Measurements from ENCODE around the gene GINS3.

GRCh38 chr16:58444265-58444664 is 52.0 kb downstream of the GINS3 start:
- no peak for TF ChIP-seq CTCF (conservative IDR thresholded peaks at IDR 0.05; ENCODE audit: low read depth, low read length)
- TF ChIP-seq EZH2 (IDR thresholded peaks at IDR 0.05; ENCODE audit: low read length, unreplicated experiment), result no peak
- TF ChIP-seq EZH2phosphoT487 (IDR thresholded peaks at IDR 0.05; ENCODE audit: borderline replicate concordance, low read length), result no peak
